Ramos (cell line): Measurements from ENCODE around the gene FXYD3.

Source experiments
- in situ Hi-C: fragments of 300-500 bp; cut with MboI; formaldehyde crosslinking; loops from one replicate; pipeline ENCODE4 v1.14.3; 2022; ENCODE audit warnings: low sequenced_read_pairs; ENCODE audit not compliant: unreplicated experiment

The FXYD3 gene

GRCh38 chr19:35105047-35105410, 10.6 kb upstream of the FXYD3 start:
- in situ Hi-C loops = no loop called here

- in situ Hi-C loops = no loop called here
Observed at GRCh38 chr19:35105411-35106290, 10.0 kb upstream of the FXYD3 start.

- in situ Hi-C loops = no loop called here
Observed at GRCh38 chr19:35106291-35106583, 9.4 kb upstream of the FXYD3 start.

GRCh38 chr19:35106898-35107541, 8.6 kb upstream of the FXYD3 start:
- in situ Hi-C loops = no loop called here

- in situ Hi-C loops = no loop called here
Observed at GRCh38 chr19:35107545-35107944, 8.1 kb upstream of the FXYD3 start.

- in situ Hi-C loops = no loop called here
Observed at GRCh38 chr19:35108730-35109129, 6.9 kb upstream of the FXYD3 start.

- in situ Hi-C loops = no loop called here
Observed at GRCh38 chr19:35109395-35110112, 6.1 kb upstream of the FXYD3 start.

GRCh38 chr19:35110974-35111373, 4.6 kb upstream of the FXYD3 start:
- in situ Hi-C loops = no loop called here

GRCh38 chr19:35112995-35113688, 2.5 kb upstream of the FXYD3 start:
- in situ Hi-C loops = no loop called here

- in situ Hi-C loops = no loop called here
Observed at GRCh38 chr19:35114353-35115176, 1.1 kb upstream of the FXYD3 start.

- in situ Hi-C loops = no loop called here
Observed at GRCh38 chr19:35116072-35116801, 614 bp downstream of the FXYD3 start.

- in situ Hi-C loops = no loop called here
Observed at GRCh38 chr19:35117116-35117515, 1.5 kb downstream of the FXYD3 start.

- in situ Hi-C loops = no loop called here
Observed at GRCh38 chr19:35117799-35118198, 2.2 kb downstream of the FXYD3 start.

- in situ Hi-C loops = no loop called here
Observed at GRCh38 chr19:35118268-35119020, 2.8 kb downstream of the FXYD3 start.

- in situ Hi-C loops = no loop called here
Observed at GRCh38 chr19:35119091-35119490, 3.5 kb downstream of the FXYD3 start.

GRCh38 chr19:35119578-35120155, 4.0 kb downstream of the FXYD3 start:
- in situ Hi-C loops = no loop called here

GRCh38 chr19:35120492-35120891, 4.9 kb downstream of the FXYD3 start:
- in situ Hi-C loops = no loop called here

GRCh38 chr19:35120898-35121297, 5.3 kb downstream of the FXYD3 start:
- in situ Hi-C loops = no loop called here
